Trophoblast cell (in vitro differentiated cells and primary cell): ENCODE results near the gene TFB1M.

Experiments used
- DNase-seq, 2 donors: peaks; one replicate each; pipeline ENCODE4 v3.0.0-alpha.2; 2016
- H2AFZ ChIP-seq: 2 replicates; pipeline ENCODE4 v1.6.1; 2013; ENCODE audit warnings: low read length, moderate library complexity, mild to moderate bottlenecking; ENCODE audit not compliant: insufficient read depth, poor library complexity
- H2AK5ac ChIP-seq: 2 replicates; pipeline ENCODE4 v1.6.1; 2013; ENCODE audit warnings: mild to moderate bottlenecking, low read length
- H2BK120ac ChIP-seq: 2 replicates; pipeline ENCODE4 v1.6.1; 2013; ENCODE audit warnings: low read length, mild to moderate bottlenecking, moderate library complexity; ENCODE audit not compliant: insufficient read depth, poor library complexity
- H2BK12ac ChIP-seq: 2 replicates; pipeline ENCODE4 v1.6.1; 2013; ENCODE audit warnings: mild to moderate bottlenecking, low read length, moderate library complexity
- H2BK5ac ChIP-seq: 2 replicates; pipeline ENCODE4 v1.6.1; 2013; ENCODE audit warnings: low read length, low read depth, moderate library complexity, mild to moderate bottlenecking; ENCODE audit not compliant: poor library complexity
- H3K14ac ChIP-seq: 2 replicates; pipeline ENCODE4 v1.6.1; 2013; ENCODE audit warnings: mild to moderate bottlenecking, low read length
- H3K18ac ChIP-seq: 2 replicates; pipeline ENCODE4 v1.6.1; 2013; ENCODE audit warnings: mild to moderate bottlenecking, low read length
- H3K23ac ChIP-seq: 2 replicates; pipeline ENCODE4 v1.6.1; 2013; ENCODE audit warnings: low read length
- H3K27ac ChIP-seq: 2 replicates; pipeline ENCODE4 v1.5.1; 2013; ENCODE audit warnings: low read depth, mild to moderate bottlenecking, inconsistent platforms, low read length, moderate library complexity
- H3K27me3 ChIP-seq: 2 replicates; pipeline ENCODE4 v1.6.1; 2013; ENCODE audit warnings: inconsistent platforms, mild to moderate bottlenecking, low read length, moderate library complexity; ENCODE audit not compliant: insufficient read depth
- H3K36me3 ChIP-seq, 2 experiments: 1 replicate in 1 of 2; 2 replicates in 1 of 2; pipeline ENCODE4 v1.6.1; 2013; ENCODE audit warnings: low read length in 2 of 2, mild to moderate bottlenecking in 2 of 2, moderate library complexity in 1 of 2; ENCODE audit not compliant: insufficient read depth in 2 of 2, control insufficient read depth in 1 of 2
- H3K4ac ChIP-seq: 2 replicates; pipeline ENCODE4 v1.6.1; 2013; ENCODE audit warnings: low read depth, mild to moderate bottlenecking, low read length, moderate library complexity
- H3K4me1 ChIP-seq, 2 experiments: 1 replicate in 1 of 2; 2 replicates in 1 of 2; pipeline ENCODE4 v1.6.1; 2013; ENCODE audit warnings: low read length in 2 of 2, mild to moderate bottlenecking in 2 of 2, moderate library complexity in 1 of 2; ENCODE audit not compliant: insufficient read depth in 2 of 2, control insufficient read depth in 1 of 2
- H3K4me2 ChIP-seq: 2 replicates; pipeline ENCODE4 v1.6.1; 2013; ENCODE audit warnings: inconsistent platforms, mild to moderate bottlenecking, low read length, moderate library complexity
- H3K4me3 ChIP-seq: 2 replicates; pipeline ENCODE4 v1.5.1; 2013; ENCODE audit warnings: mild to moderate bottlenecking, low read depth, low read length, inconsistent platforms
- H3K79me1 ChIP-seq: one replicate; pipeline ENCODE4 v1.6.1; 2013; ENCODE audit warnings: low read length
- H3K79me2 ChIP-seq: 2 replicates; pipeline ENCODE4 v1.6.1; 2013; ENCODE audit warnings: low read length, mild to moderate bottlenecking; ENCODE audit not compliant: control insufficient read depth, insufficient read depth, poor library complexity
- H3K9ac ChIP-seq: 2 replicates; pipeline ENCODE4 v1.6.1; 2013; ENCODE audit warnings: mild to moderate bottlenecking, low read length
- H3K9me3 ChIP-seq: 2 replicates; pipeline ENCODE4 v1.6.1; 2013; ENCODE audit warnings: low read depth, mild to moderate bottlenecking, control low read depth, inconsistent platforms, low read length; ENCODE audit not compliant: insufficient read depth
- H4K12ac ChIP-seq: 2 replicates; pipeline ENCODE4 v1.6.1; 2013; ENCODE audit warnings: low read depth, mild to moderate bottlenecking, low read length, moderate library complexity
- H4K8ac ChIP-seq: 2 replicates; pipeline ENCODE4 v1.6.1; 2013; ENCODE audit warnings: low read depth, mild to moderate bottlenecking, low read length, moderate library complexity
- H4K91ac ChIP-seq: one replicate; pipeline ENCODE4 v1.6.1; 2013; ENCODE audit warnings: low read depth, mild to moderate bottlenecking, low read length, moderate library complexity
- WGBS: extraction: QIAGEN DNeasy Blood & Tissue Kit; methylation state at CpG from one replicate; pipeline ENCODE4 v1.1.7; 2013; ENCODE audit warnings: missing lambda C conversion rate; ENCODE audit not compliant: insufficient read length, insufficient coverage; ENCODE audit errors: extremely low coverage; 5-methylcytosine and 5-hydroxymethylcytosine counted together

The TFB1M gene

DNA sequence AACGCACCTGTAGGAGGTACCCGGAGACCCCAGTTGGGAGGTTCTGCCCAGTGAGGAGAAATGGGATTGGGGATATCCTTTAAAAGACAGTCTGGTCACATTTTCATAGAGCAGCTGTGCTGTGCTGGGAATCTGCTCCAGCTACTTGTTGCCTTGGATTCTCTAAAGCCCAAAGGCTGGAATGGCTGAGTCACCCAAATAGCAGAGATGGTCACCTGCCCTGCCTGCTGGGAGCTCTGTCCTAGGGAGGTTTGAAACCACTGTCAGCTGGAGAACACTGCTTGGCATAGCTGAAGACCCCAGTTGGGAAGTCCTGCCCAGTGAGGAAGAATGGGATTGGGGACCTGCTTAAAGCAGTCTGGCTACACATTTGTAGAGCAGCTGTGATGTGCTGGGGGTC lies 34.8 kb upstream of the TFB1M start:
- H2BK5ac ChIP-seq = no peak overlapping the region
- no peak overlapping the region for H3K4ac ChIP-seq
- no peaks in the 10 kb centered on the region for H3K79me1 ChIP-seq
- H3K27ac ChIP-seq = no peak overlapping the region
- no peaks in the 10 kb centered on the region for H3K4me1 ChIP-seq
- H3K14ac ChIP-seq = no peak overlapping the region
- H3K9ac ChIP-seq = no peak overlapping the region
- no peak overlapping the region for H3K4me3 ChIP-seq
- no peak overlapping the region for H2AK5ac ChIP-seq
- H3K9me3 ChIP-seq = no peaks in the 10 kb centered on the region
- H4K8ac ChIP-seq = no peak overlapping the region
- H2BK120ac ChIP-seq = no peak overlapping the region
- no peaks in the 10 kb centered on the region for H3K27me3 ChIP-seq
- H4K91ac ChIP-seq = no peak overlapping the region
- no peaks in the 10 kb centered on the region for H3K36me3 ChIP-seq
- no peak overlapping the region for H3K4me2 ChIP-seq
- no peaks in the 10 kb centered on the region for H3K79me2 ChIP-seq
- no peak overlapping the region for H3K23ac ChIP-seq
- no peak overlapping the region for H4K12ac ChIP-seq
- H2BK12ac ChIP-seq = no peak overlapping the region
- peak in 1 of 2 donors; percentile 39 for DNase-seq
- WGBS = no CpG with 5 or more reads among the region's 2 CpGs
- no peak overlapping the region for H3K18ac ChIP-seq
- no peak overlapping the region for H2AFZ ChIP-seq

DNA sequence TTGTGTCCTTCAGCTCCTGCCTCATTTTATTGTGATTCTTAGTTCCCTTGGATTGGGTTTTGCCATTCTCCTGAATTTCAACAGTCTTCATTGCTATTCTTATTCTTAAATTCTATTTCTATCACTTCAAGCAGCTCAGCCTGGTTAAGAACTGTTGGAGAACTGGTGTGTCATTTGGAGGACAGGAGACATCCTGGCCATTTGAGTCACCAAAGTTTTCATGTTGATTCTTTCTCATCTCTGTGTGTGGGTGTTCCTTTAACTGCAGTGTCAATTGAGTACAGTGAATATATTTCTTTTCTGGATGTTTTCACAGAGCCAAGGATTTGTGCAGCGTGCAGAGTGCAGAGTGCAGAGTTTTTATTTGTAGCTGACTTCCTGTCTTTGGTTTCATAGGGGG lies 33.5 kb upstream of the TFB1M start:
- Histone ChIP-seq H3K79me2 (no peaks in the 10 kb centered on the region), H3K4ac (no peak overlapping the region), H2BK120ac (no peak overlapping the region), H4K12ac (no peak overlapping the region), H3K79me1 (no peaks in the 10 kb centered on the region), H3K9me3 (no peaks in the 10 kb centered on the region), H3K18ac (no peak overlapping the region), H3K23ac (no peak overlapping the region), H3K9ac (no peak overlapping the region), H2AFZ (no peak overlapping the region), H4K91ac (no peak overlapping the region), H3K27ac (no peak overlapping the region), H2BK5ac (no peak overlapping the region), H3K14ac (no peak overlapping the region), H3K36me3 (no peaks in the 10 kb centered on the region), H4K8ac (no peak overlapping the region), H3K4me2 (no peak overlapping the region), H3K4me3 (no peak overlapping the region), H2AK5ac (no peak overlapping the region), H3K4me1 (no peaks in the 10 kb centered on the region), H3K27me3 (no peaks in the 10 kb centered on the region), H2BK12ac (no peak overlapping the region)
- WGBS = no CpG with 5 or more reads among the region's 1 CpG
- DNase-seq = no peak

DNA sequence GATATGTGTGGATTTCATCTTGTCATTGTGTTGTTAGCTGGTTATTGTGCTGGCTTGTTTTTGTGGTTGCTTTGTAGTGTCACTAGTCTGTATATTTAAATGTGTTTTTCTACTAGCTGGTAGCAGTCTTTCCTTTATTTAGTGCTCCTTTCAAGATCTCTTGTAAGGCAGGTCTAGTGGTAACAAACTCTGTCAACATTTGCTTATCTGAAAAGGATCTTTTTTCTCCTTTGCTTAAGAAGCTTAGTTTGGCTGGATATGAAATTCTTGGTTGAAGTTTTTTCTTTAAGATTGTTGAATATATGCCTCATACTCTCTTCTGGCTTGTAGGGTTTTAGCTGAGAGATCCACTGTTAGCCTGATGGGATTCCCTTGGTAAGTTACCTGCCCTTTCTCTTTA lies 32.7 kb upstream of the TFB1M start:
- Histone ChIP-seq H3K9me3 (no peaks in the 10 kb centered on the region), H3K18ac (no peak overlapping the region), H4K8ac (no peak overlapping the region), H3K79me1 (no peaks in the 10 kb centered on the region), H2BK5ac (no peak overlapping the region), H2AFZ (no peak overlapping the region), H4K91ac (no peak overlapping the region), H3K23ac (no peak overlapping the region), H3K36me3 (no peaks in the 10 kb centered on the region), H3K27me3 (no peaks in the 10 kb centered on the region), H2AK5ac (no peak overlapping the region), H2BK120ac (no peak overlapping the region), H3K4me3 (no peak overlapping the region), H3K14ac (no peak overlapping the region), H2BK12ac (no peak overlapping the region), H3K4ac (no peak overlapping the region), H3K79me2 (no peaks in the 10 kb centered on the region), H3K4me2 (no peak overlapping the region), H4K12ac (no peak overlapping the region), H3K9ac (no peak overlapping the region), H3K27ac (no peak overlapping the region), H3K4me1 (no peaks in the 10 kb centered on the region)
- DNase-seq = no peak

DNA sequence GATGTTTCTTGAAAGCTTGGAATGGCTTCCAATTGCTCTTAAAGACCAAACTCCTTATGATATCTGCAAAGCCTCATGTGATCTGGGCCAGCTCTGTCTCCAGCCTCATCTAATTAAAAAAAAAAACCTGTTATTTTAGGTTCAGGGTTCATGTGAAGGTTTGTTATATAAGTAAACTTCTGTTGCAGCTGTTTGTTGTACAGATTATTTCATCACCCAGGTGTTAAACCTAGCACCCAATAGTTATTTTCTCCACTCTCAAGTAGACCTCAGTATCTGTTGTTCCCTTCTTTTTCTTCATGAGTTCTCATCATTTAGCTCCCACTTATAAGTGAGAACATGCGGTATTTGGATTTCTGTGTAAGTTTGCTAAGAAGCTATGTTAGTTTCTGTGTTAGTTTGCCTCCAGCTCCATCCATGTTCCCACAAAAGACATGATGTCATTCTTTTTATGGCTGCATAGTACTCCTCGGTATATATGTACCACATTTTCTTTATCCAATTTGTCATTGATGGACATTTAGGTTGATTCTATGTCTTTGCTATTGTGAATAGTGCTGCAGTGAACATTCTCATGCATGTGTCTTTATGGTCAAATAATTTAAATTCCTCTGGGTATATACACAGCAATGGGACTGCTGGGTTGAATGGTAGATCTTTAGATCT lies 30.2 kb upstream of the TFB1M start:
- H3K18ac ChIP-seq = no peak overlapping the region
- no peak overlapping the region for H3K4me3 ChIP-seq
- H4K8ac ChIP-seq = no peak overlapping the region
- H3K36me3 ChIP-seq = no peaks in the 10 kb centered on the region
- H2BK5ac ChIP-seq = no peak overlapping the region
- H3K79me2 ChIP-seq = no peaks in the 10 kb centered on the region
- no peak overlapping the region for H3K4me2 ChIP-seq
- no peak overlapping the region for H3K4ac ChIP-seq
- no CpG with 5 or more reads among the region's 2 CpGs for WGBS
- H3K23ac ChIP-seq = no peak overlapping the region
- no peak for DNase-seq
- no peak overlapping the region for H4K12ac ChIP-seq
- H3K27ac ChIP-seq = no peak overlapping the region
- no peak overlapping the region for H2AFZ ChIP-seq
- no peaks in the 10 kb centered on the region for H3K27me3 ChIP-seq
- no peaks in the 10 kb centered on the region for H3K9me3 ChIP-seq
- no peak overlapping the region for H2AK5ac ChIP-seq
- H3K14ac ChIP-seq = no peak overlapping the region
- no peaks in the 10 kb centered on the region for H3K4me1 ChIP-seq
- H4K91ac ChIP-seq = no peak overlapping the region
- H3K79me1 ChIP-seq = no peaks in the 10 kb centered on the region
- H2BK120ac ChIP-seq = no peak overlapping the region
- no peak overlapping the region for H2BK12ac ChIP-seq
- no peak overlapping the region for H3K9ac ChIP-seq
